Stimulated activated CD4-positive, alpha-beta T cell treated with anti-CD3 and anti-CD28 coated beads, Interleukin-12 subunit alpha, Interleukin-12 subunit beta, amount 100 ng/mL, for 24 hours (primary cell): ENCODE results near the gene PPDPF.

Experiments
- DNase-seq, 2 experiments: peaks; one replicate each; pipeline ENCODE4 v3.0.0-alpha.2; 2020; ENCODE audit warnings: low read depth in 2 of 2

The PPDPF gene

GRCh38 chr20:63537525-63538203 lies 17.1 kb downstream of the PPDPF start:
- peak; percentile 89 to 94 for DNase-seq

GRCh38 chr20:63538204-63539091 lies 17.9 kb downstream of the PPDPF start:
- DNase-seq, result no peak

GRCh38 chr20:63539092-63539430 lies 18.5 kb downstream of the PPDPF start:
- DNase-seq, result no peak

GRCh38 chr20:63539441-63540370 lies 19.1 kb downstream of the PPDPF start:
- DNase-seq, result no peak

- no peak for DNase-seq
Observed at GRCh38 chr20:63540417-63541186, 20.0 kb downstream of the PPDPF start.

- no peak for DNase-seq
Observed at GRCh38 chr20:63541371-63541770, 20.8 kb downstream of the PPDPF start.

- DNase-seq, result no peak
Observed at GRCh38 chr20:63542031-63542559, 21.5 kb downstream of the PPDPF start.

GRCh38 chr20:63542696-63543095 lies 22.1 kb downstream of the PPDPF start:
- no peak for DNase-seq

- DNase-seq, result no peak
Observed at GRCh38 chr20:63543131-63543530, 22.6 kb downstream of the PPDPF start.

GRCh38 chr20:63543733-63544132 lies 23.2 kb downstream of the PPDPF start:
- DNase-seq, result no peak

GRCh38 chr20:63544241-63544957 lies 23.8 kb downstream of the PPDPF start:
- no peak for DNase-seq

- DNase-seq, result no peak
Observed at GRCh38 chr20:63544958-63545516, 24.5 kb downstream of the PPDPF start.

- DNase-seq, result no peak
Observed at GRCh38 chr20:63545814-63546213, 25.2 kb downstream of the PPDPF start.

- DNase-seq, result no peak
Observed at GRCh38 chr20:63546256-63546955, 25.8 kb downstream of the PPDPF start.

GRCh38 chr20:63546956-63547724 lies 26.6 kb downstream of the PPDPF start:
- no peak for DNase-seq

- no peak for DNase-seq
Observed at GRCh38 chr20:63547725-63548480, 27.3 kb downstream of the PPDPF start, which contains the start of gene SRMS. TSS of gene SRMS (minus strand) at chr20:63547749. CDS start at chr20:63547463, 286 bp downstream.

GRCh38 chr20:63548542-63548941 lies 28.0 kb downstream of the PPDPF start:
- no peak for DNase-seq

GRCh38 chr20:63549019-63549418 lies 28.5 kb downstream of the PPDPF start:
- DNase-seq, result no peak
